ENCODE data around the gene TOP3A. TPM values are rescaled to one million over a fixed set of nuclear protein-coding genes. Genes with fewer than 3 reads are reported as not detected.

Gene TOP3A
- total and polyA plus RNA-seq, 8 donors: 7.6 to 311 (median 23.5) TPM

DNA sequence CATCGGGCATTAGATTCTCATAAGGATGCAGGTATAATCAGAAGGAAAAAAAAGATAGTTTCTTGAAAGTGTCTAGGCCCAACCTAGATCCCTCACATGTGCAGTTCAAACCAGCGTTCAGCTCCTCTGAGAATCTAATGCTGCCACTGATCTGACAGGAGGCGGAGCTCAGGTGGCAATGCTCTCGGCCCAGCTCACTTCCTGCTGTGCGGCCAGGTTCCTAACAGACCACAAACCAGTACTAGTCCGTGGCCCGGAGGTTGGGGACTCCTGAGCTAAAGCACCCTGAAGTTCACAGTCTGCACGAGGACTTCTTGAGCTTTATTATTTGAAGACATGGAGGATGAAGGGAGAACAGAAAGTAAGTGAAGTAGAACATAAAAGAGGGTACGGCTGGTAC lies 17.1 kb upstream of the TOP3A start:
- Histone ChIP-seq H3K4me1 (peaks cover 0 to 4% (median 0%) of the 10 kb centered on the region in 4 donors), H3K27ac (no peak overlapping the region), H3K36me3 (peaks cover 55 to 100% (median 96%) of the 10 kb centered on the region in 4 donors), H3K27me3 (no peaks in the 10 kb centered on the region), H3K4me3 (no peak overlapping the region), H3K9me3 (no peaks in the 10 kb centered on the region)
- intact Hi-C loops (cut with DNase I; ENCODE audit: low total_unique reads): no loop called here
- 78 to 87% (median 85%) methylated on average over 9 of the region's 9 CpGs for WGBS, 5 donors
- no peak for DNase-seq
- TF ChIP-seq EP300 (IDR thresholded peaks at IDR 0.05) (no peak), POLR2AphosphoS5 (IDR thresholded peaks at IDR 0.05) (no peak), POLR2A (IDR thresholded peaks at IDR 0.05) (no peak), CTCF (IDR thresholded peaks at IDR 0.05) (no peak)

GRCh38 chr17:18328643-18329204 lies 13.9 kb upstream of the TOP3A start:
- intact Hi-C loops (cut with DNase I; ENCODE audit: low total_unique reads): no loop called here

GRCh38 chr17:18327556-18327955 lies 12.8 kb upstream of the TOP3A start:
- WGBS, 5 donors: 87 to 93% (median 90%) methylated on average over 10 of the region's 10 CpGs
- Histone ChIP-seq H3K27ac (no peak overlapping the region), H3K4me1 (peaks cover 0 to 17% (median 3%) of the 10 kb centered on the region in 4 donors), H3K27me3 (no peaks in the 10 kb centered on the region), H3K9me3 (no peaks in the 10 kb centered on the region), H3K36me3 (peaks cover 54 to 100% (median 100%) of the 10 kb centered on the region in 4 donors), H3K4me3 (no peak overlapping the region)
- no peak for DNase-seq
- intact Hi-C loops (cut with DNase I; ENCODE audit: low total_unique reads): no loop called here
- TF ChIP-seq POLR2A (IDR thresholded peaks at IDR 0.05) (no peak), POLR2AphosphoS5 (IDR thresholded peaks at IDR 0.05) (no peak), CTCF (IDR thresholded peaks at IDR 0.05) (no peak), EP300 (IDR thresholded peaks at IDR 0.05) (no peak)

More at GRCh38 chr17:18328643-18329204, 13.9 kb upstream of the TOP3A start:
- WGBS, 5 donors: 86 to 94% (median 90%) methylated on average over 9 of the region's 9 CpGs
- DNase-seq: no peak
- H3K4me1 ChIP-seq: peaks cover 0 to 9% (median 0%) of the 10 kb centered on the region in 4 donors
- no peak overlapping the region for H3K4me3 ChIP-seq
- H3K9me3 ChIP-seq: no peaks in the 10 kb centered on the region
- TF ChIP-seq CTCF (IDR thresholded peaks at IDR 0.05) (no peak), EP300 (IDR thresholded peaks at IDR 0.05) (no peak), POLR2AphosphoS5 (IDR thresholded peaks at IDR 0.05) (no peak), POLR2A (IDR thresholded peaks at IDR 0.05) (no peak)
- H3K27me3 ChIP-seq: no peaks in the 10 kb centered on the region
- peaks cover 47 to 100% (median 97%) of the 10 kb centered on the region in 4 donors for H3K36me3 ChIP-seq
- no peak overlapping the region for H3K27ac ChIP-seq

- H3K36me3 ChIP-seq: peaks cover 53 to 100% (median 100%) of the 10 kb centered on the region in 4 donors
- no peaks in the 10 kb centered on the region for H3K9me3 ChIP-seq
- 63 to 100% (median 72%) methylated on average over 2 of the region's 2 CpGs for whole genome bisulfite sequencing, 5 donors
- intact Hi-C loops (cut with DNase I; ENCODE audit: low total_unique reads): no loop called here
- no peak overlapping the region for H3K27ac ChIP-seq
- H3K27me3 ChIP-seq: no peaks in the 10 kb centered on the region
- H3K4me3 ChIP-seq: no peak overlapping the region
- TF ChIP-seq EP300 (IDR thresholded peaks at IDR 0.05): no peak
- no peak for TF ChIP-seq POLR2A (IDR thresholded peaks at IDR 0.05)
- no peak for TF ChIP-seq POLR2AphosphoS5 (IDR thresholded peaks at IDR 0.05)
- no peak for TF ChIP-seq CTCF (IDR thresholded peaks at IDR 0.05)
- no peak for DNase-seq
- H3K4me1 ChIP-seq: peaks cover 0 to 22% (median 4%) of the 10 kb centered on the region in 4 donors
Observed at GRCh38 chr17:18327093-18327492, 12.3 kb upstream of the TOP3A start.
